NCI-H2171 (cell line): ENCODE measurements around the gene ARHGEF1.
A peak's percentile ranks its signal among the peaks of the same experiment; 100 is the strongest.
"Not testable (repeated sequence)": the region's sequence is repeated elsewhere in the genome, so short reads cannot be mapped to it uniquely, and the experiment has no call there.

ENCODE experiments used
- DNase-seq: peaks from one replicate; lab custom pipeline; 2025; lab: John Stamatoyannopoulos, UW

The ARHGEF1 gene

DNA sequence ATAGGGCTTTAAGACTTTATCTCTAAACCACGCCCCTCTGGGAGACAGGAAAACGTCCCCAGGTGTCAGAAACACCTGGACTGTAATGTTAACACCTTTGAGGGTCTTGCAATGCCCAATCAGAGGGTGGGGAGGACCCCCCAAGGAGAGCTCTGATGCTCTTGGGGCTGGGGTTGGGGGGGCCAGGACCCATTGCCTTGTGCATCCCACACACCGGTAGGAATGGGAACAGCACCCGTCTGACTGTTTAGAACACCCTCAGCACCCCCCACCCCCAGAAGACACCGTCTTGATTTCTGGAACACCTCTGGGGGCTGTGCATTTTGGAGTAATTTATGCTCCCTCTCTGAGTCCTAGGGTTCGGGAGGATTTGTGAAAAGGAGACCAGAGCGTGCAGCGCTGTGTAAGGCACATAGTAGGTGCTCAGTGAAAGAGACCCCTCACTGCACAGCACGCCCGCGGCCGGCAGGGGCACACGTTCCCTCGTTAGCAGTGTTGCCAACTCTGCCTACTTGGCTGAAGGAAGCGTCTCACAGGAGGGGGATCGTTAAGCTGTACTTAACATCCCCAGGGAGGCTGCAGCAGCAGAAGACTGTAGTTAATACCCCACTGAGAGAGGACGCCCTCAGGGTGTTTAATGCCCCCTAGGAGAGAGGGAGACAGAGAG is 48.1 kb downstream of the ARHGEF1 start:
- DNase-seq = peak; percentile 18

DNA sequence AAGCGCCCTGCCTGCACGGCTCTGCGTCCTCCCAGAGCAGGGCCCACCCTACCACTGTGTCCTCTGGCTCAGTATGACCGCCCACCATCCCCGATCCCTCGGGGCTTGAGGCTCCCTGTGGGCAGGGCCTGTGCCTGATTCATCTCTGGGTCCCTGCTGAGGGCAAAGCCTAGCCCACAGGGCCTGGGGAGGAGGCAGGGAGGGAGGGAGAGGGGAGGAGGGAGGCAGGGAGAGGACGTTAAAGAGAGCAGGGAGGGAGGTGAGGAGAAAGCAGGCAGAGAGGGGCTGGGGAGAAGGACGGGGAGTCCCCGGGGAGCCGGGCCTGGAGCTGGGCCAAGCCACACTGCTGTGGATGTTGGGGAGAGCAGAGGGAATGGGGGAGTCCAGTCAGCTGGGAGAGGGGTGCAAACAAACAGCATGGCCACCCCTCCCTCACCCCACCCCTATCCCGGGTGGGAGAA is 49.3 kb downstream of the ARHGEF1 start:
- peak; percentile 51 for DNase-seq

DNA sequence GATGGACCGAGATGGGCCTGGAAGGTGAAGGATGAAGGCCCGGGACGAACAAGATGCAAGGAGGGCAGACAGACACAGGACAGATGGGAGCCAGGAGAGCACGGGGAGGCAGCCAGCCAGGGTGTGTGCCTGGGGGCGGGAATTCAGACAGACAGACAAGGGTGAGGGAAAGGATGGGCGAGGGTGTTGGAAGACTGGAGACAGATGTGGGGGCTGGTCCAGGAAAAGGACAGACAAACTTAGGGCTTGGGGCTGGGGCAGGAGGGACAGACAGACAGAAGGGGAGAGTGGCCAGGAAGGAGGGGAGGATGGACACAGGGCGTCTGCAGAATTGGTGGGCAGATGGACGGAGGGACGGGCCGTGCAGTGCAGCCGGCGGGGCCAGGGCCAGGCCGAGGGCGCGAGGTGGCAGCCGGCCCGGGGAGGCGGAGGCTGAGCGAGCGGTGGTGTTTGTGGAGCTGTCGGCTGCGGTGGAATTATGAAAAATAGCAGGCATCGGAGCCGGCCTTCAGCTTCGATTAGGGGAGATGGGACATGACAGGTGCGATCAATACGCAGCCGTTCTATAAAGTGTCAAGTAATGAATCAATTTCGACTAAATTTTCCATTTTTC is 49.8 kb downstream of the ARHGEF1 start:
- peak; percentile 47 for DNase-seq

DNA sequence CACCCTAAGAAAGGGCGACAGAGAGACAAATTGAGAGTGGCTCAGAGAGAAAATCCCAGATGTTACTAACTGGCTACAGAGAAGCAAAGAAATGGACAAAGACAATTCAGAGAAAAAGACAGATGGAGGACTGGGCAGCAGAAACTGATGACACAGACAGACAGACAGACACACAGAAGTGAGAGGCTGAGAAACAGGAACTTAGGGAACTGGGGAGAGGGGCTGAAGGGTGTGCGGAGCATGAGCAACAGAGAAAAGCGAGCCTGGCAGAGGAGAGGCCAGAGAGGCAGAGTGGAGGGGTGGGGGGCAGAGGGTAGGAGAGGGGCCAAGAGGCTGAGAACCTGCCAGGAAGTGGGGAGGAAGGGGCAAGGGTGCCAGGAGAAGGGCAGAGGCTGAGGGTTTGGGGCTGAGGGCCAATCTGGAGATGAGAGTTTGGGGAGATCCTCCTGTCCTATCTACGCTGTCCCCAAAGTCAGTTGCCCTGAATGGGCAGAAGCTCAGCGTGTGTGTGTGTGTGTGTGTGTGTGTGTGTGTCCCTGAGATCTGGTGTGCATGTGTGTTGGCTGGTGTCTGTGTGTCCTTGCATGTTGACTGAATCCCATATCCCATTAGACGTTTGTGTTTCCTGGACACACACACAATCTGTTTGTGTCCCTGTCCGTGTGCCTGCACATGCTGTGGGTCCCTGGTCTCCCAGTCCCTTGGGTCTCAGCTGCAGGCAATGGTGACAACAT is 50.9 kb downstream of the ARHGEF1 start:
- no peak for DNase-seq

DNA sequence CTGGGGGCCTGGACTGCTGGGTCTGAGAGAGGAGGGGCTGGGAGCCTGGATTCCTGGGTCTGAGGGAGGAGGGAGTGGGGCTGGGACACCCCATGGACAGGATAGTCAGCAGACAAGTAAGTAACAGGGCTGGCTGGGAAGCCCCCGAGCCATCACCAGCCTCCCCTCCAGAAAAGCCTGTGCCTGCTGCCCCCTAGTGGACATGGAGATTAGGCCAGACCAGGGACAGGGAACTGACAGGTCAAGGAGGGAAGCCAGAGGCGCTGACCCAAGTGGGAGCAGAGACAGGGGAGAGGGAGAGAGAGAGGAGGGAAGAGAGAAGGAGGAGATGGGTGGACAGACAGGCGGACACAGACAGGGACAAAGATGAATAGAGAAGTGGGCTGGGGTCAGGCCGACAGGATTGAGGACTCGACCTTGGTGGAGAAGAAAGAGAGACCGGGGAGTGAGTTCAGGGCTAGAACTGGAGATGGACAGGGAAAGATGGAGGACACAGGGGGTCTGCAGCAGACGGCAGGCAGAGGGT is 51.9 kb downstream of the ARHGEF1 start:
- no peak for DNase-seq

DNA sequence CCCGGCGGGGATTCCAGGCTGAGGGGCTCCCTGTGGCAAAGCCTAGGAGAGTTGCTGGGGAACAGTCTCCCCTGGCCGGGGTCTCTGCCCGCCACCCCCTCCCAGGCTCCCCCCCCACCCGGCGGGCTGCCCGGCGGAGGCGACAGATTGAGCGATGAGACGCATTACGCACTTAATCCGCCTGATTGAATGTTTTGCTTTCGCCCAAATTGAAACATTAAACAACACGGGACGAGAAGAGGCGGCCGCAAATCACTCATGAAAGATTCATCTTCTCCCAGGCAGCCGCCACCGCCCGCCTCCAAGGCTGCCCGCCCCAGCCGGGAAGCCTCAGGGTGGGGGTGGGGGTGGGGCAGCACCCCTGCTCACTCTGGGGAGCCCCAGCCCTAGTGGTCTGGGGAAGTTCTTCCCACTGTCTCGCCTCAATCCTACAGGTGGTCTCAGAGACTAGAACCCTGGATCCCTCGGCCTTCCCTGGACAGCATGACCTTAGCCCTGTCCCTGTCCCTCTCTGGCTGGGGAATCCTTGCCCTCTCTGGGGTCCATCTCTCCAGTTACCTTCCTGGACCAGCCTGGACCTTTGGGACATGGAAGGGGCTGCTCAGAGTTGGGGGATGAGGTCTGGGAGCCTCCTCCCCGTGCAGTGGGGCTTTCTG is 52.9 kb downstream of the ARHGEF1 start:
- DNase-seq = no peak

DNA sequence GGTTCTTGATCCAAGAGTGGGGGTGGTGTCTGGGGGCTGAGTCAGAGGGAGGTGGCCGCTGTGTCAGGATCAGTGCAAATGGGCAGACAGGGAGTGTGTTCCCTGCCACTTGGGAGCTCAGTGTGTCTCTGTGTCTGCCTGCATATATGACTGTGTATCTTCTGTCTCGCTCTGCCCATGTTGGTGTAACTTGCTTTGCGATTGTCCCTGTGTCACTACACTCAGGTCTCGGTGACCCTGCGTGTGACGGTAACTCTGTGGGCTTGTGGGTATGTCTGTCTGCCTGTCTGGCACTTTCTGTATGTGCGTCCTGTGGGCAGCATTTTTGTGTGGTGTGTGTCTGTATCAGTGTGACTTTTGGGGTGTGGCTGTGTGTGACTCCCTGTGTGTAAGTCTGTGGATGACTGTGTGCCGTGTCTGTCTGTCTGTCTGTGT is 53.4 kb downstream of the ARHGEF1 start:
- no peak for DNase-seq

DNA sequence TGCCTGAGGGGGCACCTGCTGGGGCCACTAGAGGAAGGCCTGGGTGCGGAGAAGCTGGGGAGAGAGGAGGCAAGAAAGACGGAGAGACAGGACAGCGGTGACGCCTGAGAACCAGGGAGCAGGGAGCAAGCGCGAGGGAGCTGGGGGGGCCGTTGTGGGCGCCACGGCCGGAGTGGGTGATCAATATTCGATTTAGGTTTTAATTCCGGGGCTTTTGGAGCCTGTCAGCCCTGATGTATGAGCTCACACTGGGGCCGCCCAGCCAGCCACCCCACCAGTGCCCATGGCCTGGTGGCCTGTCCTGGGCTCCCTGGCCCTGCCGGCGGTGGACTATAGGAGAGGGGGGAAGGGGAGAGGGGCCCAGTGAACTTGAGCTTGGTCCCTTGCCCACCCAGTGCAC is 54.0 kb downstream of the ARHGEF1 start:
- DNase-seq = no peak

DNA sequence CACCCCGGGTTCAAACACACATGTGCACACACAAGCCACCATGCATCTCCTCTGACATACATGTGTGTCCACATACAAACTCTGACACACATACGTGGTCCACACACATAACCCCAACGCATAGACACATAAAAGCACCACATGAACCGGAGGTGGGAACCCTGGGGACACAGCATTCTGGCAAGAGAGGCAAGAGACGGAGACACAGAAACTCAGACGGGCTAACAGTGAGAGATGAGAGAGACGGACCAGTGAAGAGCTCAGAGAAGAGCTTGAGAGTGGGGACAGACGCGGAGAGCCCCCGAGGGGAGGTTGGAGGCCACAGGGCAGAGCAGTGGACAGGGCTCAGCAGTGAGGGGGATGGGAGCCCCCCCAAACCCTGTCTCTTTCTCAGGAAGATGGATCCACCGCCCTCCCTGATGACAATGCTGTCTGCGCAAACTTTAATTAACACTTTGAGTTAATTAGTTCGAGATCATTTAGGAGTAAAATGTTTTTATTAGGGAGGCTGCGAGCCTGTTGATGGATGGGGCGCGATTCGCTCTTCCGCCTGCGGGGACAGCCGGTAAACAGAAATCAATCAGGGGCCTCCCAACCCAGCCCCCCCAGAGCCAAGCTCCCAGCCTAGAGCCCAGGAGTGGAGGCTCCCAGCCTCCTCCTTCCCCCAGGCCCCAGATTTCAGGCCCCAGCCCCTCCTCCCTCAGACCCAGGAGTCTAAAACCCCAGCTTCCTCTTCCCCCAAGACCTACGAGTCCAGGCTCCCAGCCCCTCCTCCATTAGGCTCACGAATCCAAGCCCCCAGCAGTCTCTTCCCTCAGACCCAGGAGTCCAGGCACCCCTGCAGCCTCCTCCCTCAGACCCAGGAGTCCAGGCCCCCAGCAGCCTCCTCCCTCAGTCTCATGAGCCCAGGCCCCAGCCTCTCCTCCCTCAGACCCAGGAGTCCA is 54.8 kb downstream of the ARHGEF1 start:
- DNase-seq = no peak

DNA sequence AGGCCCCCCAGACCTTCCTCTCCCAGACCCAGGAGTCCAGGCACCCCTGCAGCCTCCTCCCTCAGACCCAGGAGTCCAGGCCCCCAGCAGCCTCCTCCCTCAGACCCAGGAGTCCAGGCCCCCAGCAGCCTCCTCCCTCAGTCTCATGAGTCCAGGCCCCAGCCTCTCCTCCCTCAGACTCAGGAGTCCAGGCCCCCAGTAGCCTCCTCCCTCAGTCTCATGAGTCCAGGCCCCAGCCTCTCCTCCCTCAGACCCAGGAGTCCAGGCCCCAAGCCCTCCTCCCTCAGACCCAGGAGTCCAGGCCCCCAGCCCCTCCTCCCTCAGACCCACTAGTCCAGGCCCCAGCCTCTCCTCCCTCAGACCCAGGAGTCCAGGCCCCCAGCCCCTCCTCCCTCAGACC is 56.2 kb downstream of the ARHGEF1 start:
- DNase-seq = not testable (repeated sequence)

DNA sequence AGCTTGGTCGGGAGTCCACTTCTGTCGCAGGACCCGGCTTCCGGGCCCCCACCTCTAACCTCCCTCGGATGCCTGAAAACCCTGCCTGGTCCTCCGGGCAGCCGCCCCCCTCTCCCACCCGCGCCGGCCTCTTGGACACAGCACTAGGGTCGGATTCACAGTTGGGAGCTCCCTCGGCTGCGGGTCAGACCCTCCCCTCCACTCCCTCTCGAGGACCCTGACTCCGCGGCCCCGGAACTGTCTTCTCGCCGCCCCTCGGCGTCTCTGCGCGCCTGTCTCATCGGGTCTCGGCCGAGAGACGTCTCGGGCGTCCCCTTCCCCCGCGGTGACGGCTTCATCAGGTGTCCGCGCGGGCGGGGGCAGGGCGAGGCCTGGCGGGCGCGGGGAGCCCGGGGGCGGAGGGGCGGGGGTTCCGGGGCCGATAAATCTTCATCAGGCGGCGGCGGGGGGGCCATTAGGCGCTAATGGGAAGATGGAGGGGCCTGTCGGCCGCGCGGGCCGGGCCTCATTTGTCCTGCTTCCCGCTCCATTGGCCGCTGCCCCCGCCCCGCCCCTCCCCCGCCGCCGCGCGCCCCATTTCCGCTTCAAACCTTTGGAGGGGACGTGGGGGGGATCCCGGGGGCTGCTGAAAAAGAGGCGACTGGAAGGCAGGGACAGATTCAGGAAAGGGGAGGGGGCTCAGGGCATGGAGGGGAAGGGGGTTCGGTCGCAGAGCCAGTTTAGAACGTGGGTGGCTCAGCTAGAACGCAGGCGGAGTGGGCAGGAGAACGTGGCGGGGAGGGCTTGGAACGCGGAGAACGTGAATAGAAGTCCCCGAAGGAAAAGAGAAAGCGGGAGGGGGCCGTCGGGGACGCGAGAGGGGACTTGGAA is 57.1 kb downstream of the ARHGEF1 start:
- no peak for DNase-seq

DNA sequence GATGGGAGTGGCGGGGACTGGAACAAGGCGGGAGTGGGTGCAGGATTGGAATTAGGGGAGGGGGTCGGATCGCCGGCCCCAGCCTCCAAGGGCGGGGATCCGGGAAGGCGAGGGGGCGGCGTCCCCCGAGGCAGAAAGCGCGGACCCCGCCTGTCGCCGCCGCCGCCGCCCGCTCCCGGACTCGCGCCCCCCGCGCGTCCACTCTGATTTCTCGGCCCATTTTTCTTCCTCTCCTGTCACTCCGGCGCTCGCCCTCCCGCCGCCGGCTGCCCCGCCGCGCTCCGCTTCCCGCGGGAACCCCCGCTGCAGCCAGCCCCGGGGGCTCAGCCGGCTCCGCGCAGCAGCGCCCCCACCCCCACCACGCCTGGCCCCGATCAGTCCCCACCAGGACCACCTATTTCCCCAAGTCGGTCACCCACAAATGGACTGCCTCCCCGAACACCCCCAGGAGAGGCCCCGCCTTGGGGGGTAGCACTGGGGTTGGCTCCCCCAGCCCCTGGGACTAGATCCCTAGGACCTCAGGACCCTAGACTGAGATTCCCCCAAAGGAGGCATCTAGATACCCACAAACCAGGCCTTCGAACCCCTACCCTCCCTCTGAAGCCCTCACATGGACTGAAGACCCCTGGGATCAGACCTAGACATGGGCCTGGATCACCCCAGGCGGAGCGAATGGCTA is 57.9 kb downstream of the ARHGEF1 start:
- no peak for DNase-seq

DNA sequence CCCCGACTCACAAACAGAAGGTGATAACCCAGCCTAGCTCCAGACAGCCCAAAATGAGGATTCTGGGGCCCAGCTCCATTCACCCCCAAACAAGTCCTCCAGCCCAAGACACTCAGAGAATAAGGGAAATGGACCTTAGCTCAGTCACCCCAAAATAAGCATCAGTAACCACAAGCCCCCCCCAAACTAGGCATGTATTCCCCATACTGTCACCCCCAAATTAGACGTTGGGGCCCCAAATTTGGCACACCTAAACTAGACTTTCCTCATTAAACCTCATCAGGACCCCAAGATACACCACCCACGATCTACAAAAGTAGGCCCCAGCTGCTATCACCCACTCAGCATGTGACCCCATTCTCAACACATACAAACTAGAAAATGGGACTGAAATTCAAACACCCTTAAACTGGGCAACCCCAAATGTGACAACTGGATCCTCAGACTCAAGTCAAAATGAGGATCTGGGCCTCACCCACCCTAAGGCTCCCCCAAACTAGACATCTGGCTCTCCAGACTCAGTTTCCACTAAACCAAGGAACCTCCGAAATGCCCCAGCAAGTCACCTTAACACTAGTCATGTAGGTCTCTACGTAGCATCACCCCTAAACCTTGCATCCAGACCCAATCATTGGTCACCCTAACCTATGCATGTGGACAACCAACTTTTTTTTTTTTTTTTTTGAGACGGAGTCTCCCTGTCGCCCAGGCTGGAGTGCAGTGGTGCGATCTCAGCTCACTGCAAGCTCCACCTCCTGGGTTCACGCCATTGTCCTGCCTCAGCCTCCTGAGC is 58.6 kb downstream of the ARHGEF1 start:
- no peak for DNase-seq

DNA sequence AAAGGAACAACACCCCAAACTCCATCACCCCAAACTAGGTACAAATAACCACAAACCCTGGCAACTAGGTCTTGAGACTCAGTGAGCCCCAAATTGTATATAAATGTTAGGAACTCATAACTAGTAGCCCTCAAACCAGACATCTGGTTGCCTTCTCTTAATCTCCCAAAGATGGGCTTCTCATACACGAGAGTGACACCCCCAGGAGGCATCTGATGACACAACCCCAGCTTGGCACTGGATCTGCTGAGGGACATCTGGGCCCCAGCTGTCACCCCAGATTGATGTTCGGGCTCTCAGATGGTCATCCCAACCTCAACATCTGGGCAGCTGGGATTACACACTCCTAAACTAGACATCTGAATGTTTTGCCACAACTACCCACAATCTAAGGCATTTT is 61.4 kb downstream of the ARHGEF1 start:
- DNase-seq = no peak

DNA sequence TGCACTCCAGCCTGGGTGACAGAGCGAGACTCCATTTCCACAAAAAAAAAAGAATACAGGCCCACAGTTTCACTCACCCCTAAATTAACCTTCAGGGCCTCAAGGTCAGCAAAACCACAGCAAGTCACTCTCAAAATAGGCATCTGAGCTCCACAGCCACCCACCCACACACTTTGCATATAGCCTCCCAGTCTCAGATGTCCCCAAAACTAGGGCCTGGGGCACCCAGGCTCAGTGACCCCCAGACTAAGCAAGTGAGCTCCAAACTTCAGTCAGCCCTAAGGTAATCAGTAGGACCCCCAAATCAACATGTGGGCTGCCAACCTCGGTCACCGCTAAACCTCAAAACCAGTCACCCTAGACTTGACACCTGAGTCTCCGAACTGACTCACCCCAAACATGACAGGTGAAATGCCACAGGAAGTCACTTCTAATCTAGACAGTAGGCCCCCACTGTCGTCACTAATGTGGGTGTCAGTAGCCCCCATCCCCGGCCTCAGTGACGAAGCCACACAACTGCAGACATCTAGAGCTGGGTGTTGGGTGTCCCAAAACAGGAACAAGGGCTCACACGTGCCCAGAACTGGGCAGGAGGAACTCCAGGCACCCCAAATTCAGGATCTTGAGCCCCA is 62.3 kb downstream of the ARHGEF1 start:
- no peak for DNase-seq

DNA sequence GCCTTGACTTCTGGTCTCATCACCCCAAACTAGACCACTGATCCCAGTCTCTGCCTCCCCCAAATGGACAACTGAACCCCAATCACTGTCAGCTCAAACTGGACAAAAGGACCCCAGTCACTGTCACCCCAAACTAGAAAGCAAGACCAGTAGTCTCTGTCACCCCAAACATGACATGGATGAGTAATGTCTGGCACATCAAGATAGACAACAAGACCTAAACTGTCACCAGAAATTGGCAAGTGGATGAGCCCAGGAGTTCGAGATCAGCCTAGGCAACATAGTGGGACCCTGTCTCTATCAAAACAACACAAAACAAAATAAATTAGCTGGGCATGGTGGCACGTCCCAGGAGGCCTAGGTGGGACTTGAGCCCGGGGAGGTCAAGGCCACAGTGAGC is 64.1 kb downstream of the ARHGEF1 start:
- no peak for DNase-seq

DNA sequence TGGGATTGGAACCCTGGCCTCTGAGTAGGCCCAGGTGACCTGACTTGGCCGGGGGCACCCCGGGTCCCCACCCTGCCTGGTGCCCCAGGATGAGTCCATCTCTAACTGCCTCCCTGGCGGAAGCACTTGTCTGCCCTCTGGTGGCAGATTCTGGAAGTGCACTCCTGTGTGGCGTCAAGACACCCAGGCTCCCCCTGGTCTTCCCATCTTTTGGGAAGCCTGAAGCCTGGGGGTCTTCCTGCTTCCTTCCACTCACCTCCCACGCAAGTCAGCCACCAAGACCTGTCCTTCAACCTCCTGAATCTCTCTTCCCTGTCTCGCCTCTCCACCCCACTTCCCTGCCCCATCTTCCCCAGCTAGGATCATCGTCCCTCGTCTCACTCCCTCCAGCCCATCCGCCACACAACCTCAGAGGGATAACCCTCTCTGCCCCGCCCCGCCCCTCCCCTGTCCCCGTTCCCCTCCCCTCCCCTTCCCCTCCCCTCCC is 68.7 kb downstream of the ARHGEF1 start:
- DNase-seq = peak; percentile 43

DNA sequence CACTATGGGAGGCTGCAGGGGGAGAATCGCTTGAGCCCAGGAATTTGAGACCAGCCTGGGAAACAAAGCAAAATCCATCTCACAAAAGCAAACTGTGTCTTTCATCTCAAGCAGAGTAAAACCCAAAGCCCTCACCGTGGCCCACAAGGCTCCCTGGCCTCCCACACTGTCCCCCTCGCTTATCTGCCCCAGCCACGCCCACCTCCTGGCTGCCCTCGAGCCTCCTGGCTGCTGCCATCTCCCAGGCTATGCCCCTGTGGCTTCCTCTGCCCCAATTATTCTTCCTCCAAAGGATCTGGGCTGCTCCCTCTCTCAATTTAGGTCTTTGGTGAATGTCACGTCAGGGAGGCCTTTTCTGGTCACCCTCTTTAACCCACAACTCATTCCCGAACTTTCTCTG is 72.5 kb downstream of the ARHGEF1 start:
- no peak for DNase-seq
